ENCODE measurements around the gene HP1BP3.

The HP1BP3 gene

GRCh38 chr1:20787029-20787839, at the start of gene HP1BP3:
TSS of gene HP1BP3 (minus strand) at chr1:20787307. CDS start at chr1:20780440, 6,867 bp downstream.
- Histone ChIP-seq H3K27ac (peak within 1 kb of the TSS; percentile 81), H3K4me3 (ENCODE audit: low read depth, low read length) (peak within 1 kb of the TSS; percentile 96), H2AFZ (peak within 1 kb of the TSS; percentile 81), H3K27me3 (ENCODE audit: control insufficient read depth, insufficient read depth, low read length) (no peaks in the 10 kb centered on the region), H3K9me3 (ENCODE audit: control insufficient read depth, low read length) (no peaks in the 10 kb centered on the region), H3K36me3 (ENCODE audit: control insufficient read depth, insufficient read depth, low read length) (no peaks in the 10 kb centered on the region), H3K79me2 (peaks cover 21% of the 10 kb centered on the region), H3K4me1 (no peaks in the 10 kb centered on the region), H3K9ac (no peak within 1 kb of the TSS), H3K4me2 (ENCODE audit: low read length) (peak within 1 kb of the TSS; percentile 94)
- TF ChIP-seq CTCF (IDR thresholded peaks at IDR 0.05) = no peak

GRCh38 chr1:20836230-20836629, 49.1 kb upstream of the HP1BP3 start:
- TF ChIP-seq CTCF (IDR thresholded peaks at IDR 0.05) = no peak
- no peaks in the 10 kb centered on the region for H3K9me3 ChIP-seq (ENCODE audit: control insufficient read depth, low read length)
- no peaks in the 10 kb centered on the region for H3K36me3 ChIP-seq (ENCODE audit: control insufficient read depth, insufficient read depth, low read length)

GRCh38 chr1:20834780-20835179, 47.7 kb upstream of the HP1BP3 start:
- H3K27me3 ChIP-seq (ENCODE audit: control insufficient read depth, insufficient read depth, low read length) = no peaks in the 10 kb centered on the region
- H3K4me1 ChIP-seq = no peaks in the 10 kb centered on the region
- no peaks in the 10 kb centered on the region for H3K9me3 ChIP-seq (ENCODE audit: control insufficient read depth, low read length)
- TF ChIP-seq CTCF (IDR thresholded peaks at IDR 0.05) = no peak
- no peaks in the 10 kb centered on the region for H3K79me2 ChIP-seq
- no peak overlapping the region for H3K27ac ChIP-seq
- H2AFZ ChIP-seq = no peak overlapping the region
- no peak overlapping the region for H3K4me2 ChIP-seq (ENCODE audit: low read length)
- no peak overlapping the region for H3K9ac ChIP-seq
- no peak overlapping the region for H3K4me3 ChIP-seq (ENCODE audit: low read depth, low read length)
- H3K36me3 ChIP-seq (ENCODE audit: control insufficient read depth, insufficient read depth, low read length) = no peaks in the 10 kb centered on the region

More at GRCh38 chr1:20836230-20836629, 49.1 kb upstream of the HP1BP3 start:
- Histone ChIP-seq H3K79me2 (no peaks in the 10 kb centered on the region), H3K4me2 (ENCODE audit: low read length) (no peak overlapping the region), H3K27ac (no peak overlapping the region), H3K4me1 (no peaks in the 10 kb centered on the region), H2AFZ (no peak overlapping the region), H3K9ac (no peak overlapping the region), H3K4me3 (ENCODE audit: low read depth, low read length) (no peak overlapping the region), H3K27me3 (ENCODE audit: control insufficient read depth, insufficient read depth, low read length) (no peaks in the 10 kb centered on the region)

- no peak overlapping the region for H3K27ac ChIP-seq
- no peaks in the 10 kb centered on the region for H3K4me1 ChIP-seq
- no peak overlapping the region for H2AFZ ChIP-seq
- TF ChIP-seq CTCF (IDR thresholded peaks at IDR 0.05) = no peak
- no peaks in the 10 kb centered on the region for H3K79me2 ChIP-seq
- H3K4me2 ChIP-seq (ENCODE audit: low read length) = no peak overlapping the region
- no peaks in the 10 kb centered on the region for H3K27me3 ChIP-seq (ENCODE audit: control insufficient read depth, insufficient read depth, low read length)
- no peaks in the 10 kb centered on the region for H3K36me3 ChIP-seq (ENCODE audit: control insufficient read depth, insufficient read depth, low read length)
- H3K9me3 ChIP-seq (ENCODE audit: control insufficient read depth, low read length) = no peaks in the 10 kb centered on the region
- H3K4me3 ChIP-seq (ENCODE audit: low read depth, low read length) = no peak overlapping the region
- no peak overlapping the region for H3K9ac ChIP-seq
Observed at GRCh38 chr1:20834192-20834591, 47.1 kb upstream of the HP1BP3 start.

- H3K79me2 ChIP-seq = no peaks in the 10 kb centered on the region
- no peak for TF ChIP-seq CTCF (IDR thresholded peaks at IDR 0.05)
Observed at GRCh38 chr1:20830378-20830777, 43.3 kb upstream of the HP1BP3 start.

More at GRCh38 chr1:20830378-20830777, 43.3 kb upstream of the HP1BP3 start:
- no peaks in the 10 kb centered on the region for H3K27me3 ChIP-seq (ENCODE audit: control insufficient read depth, insufficient read depth, low read length)
- H2AFZ ChIP-seq = no peak overlapping the region
- no peak overlapping the region for H3K4me3 ChIP-seq (ENCODE audit: low read depth, low read length)
- no peaks in the 10 kb centered on the region for H3K9me3 ChIP-seq (ENCODE audit: control insufficient read depth, low read length)
- H3K27ac ChIP-seq = no peak overlapping the region
- no peak overlapping the region for H3K4me2 ChIP-seq (ENCODE audit: low read length)
- H3K9ac ChIP-seq = no peak overlapping the region
- H3K36me3 ChIP-seq (ENCODE audit: control insufficient read depth, insufficient read depth, low read length) = no peaks in the 10 kb centered on the region
- H3K4me1 ChIP-seq = no peaks in the 10 kb centered on the region
